HG02943 (cell line): ENCODE data around the gene NDC80.
"Not testable (repeated sequence)": the region's sequence is repeated elsewhere in the genome, so short reads cannot be mapped to it uniquely, and the experiment has no call there.

Source experiments
- ATAC-seq: cut with Tn5 transposase; IDR thresholded peaks from one replicate; pipeline ENCODE4 v1.9.1; 2021; ENCODE audit warnings: mild to moderate bottlenecking, low read depth, moderate library complexity; ENCODE audit not compliant: unreplicated experiment

NDC80 gene

GRCh38 chr18:2617401-2617998 is 46.1 kb downstream of the NDC80 start:
- no peak for ATAC-seq

GRCh38 chr18:2618009-2618408 is 46.7 kb downstream of the NDC80 start:
- ATAC-seq = no peak

DNA sequence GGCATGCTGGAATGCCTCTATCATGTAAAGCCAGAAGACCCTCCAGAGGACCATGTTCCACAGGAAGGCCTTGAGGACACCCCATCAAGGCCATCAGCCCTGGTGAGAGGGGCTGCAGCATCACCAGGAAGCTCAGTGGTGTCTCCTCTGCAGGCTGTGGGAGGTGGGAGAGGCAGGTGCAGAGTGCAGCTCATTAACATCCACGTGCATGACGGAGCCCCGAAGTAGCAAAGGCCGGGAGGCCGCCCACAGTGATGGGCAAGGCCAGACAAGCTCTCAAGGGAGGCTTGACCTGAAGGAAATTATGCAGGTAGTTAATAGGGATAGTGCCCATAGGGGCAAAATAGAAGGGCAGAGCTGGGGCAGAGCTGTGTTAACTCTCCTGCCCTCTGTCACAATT is 53.9 kb downstream of the NDC80 start:
- ATAC-seq = no peak

- no peak for ATAC-seq
Observed at GRCh38 chr18:2627821-2628276, 56.5 kb downstream of the NDC80 start.

DNA sequence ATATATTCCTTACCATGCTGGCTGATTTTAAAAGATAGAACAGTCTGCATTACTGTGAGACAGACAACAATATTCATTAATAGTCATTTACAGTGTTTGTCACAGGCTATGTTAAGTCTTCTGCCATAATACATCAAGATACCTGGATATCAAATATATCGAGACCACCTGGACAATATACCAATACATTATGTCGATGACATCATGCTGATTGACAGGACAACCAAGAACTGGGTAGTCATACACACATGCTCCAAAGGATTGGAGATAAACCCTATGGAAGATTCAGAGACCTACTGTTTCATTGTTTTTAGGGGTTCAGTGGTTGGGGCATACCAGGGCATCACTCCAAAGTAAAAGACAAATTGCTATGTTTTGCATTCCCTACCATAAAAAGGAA is 57.6 kb downstream of the NDC80 start:
- ATAC-seq = no peak

DNA sequence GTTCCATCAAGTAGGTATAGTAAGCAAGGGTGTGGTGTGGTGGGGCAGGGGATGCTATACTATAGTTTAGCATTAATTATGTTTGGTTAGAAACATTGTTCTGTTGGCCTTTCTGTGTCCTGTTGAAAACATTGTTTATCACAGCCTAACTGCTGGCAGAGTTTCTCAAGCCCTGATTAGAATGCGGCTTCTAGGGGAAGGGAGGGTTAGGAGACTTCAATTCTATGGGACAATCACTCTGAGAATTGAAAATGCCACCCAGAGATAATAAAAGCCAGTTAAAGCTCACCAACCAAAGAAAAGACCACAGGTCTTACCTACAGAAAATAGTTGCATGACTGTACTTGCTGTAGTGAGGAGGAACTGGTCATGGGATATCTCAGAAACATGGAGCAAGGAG is 64.2 kb downstream of the NDC80 start:
- no peak for ATAC-seq

DNA sequence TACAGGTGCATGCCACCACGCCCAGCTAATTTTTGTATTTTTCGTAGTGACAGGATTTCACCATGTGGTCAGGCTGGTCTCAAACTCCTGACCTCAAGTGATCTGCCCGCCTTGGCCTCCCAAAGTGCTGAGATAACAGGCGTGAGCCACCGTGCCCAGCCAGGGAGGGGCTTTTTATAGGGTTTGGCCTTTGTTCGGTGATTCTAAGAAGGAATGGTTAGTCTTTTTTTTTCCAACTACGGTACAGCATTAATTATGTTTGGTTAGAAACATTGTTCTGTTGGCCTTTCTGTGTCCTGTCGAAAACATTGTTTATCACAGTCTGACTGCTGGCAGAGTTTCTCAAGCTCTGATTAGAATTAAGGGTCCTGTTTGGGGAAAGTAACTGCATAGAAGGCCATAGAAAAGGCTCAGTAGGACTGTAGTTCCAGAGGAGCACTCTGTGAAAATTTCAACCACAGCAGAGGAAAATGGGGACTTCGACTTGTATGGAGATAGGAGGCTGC is 64.8 kb downstream of the NDC80 start:
- ATAC-seq = no peak

DNA sequence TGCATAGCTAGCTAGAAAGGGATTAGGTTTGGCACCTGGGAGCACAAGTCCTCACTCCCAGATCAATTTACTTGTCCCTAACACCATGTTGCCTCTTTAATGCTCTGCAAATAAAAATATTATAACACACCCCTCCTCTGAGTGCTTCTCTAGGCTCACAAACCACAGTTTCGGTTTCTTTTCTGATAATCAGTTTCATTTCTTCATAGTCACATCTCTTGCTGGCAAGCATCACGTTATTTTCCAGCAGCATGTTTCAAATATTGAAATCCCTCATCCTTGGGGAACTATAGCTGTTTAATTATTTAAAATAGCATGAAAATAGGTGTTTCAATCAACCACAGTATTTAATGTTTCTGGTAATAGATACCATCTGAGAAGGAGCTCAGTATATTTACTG is 70.3 kb downstream of the NDC80 start:
- ATAC-seq = peak; percentile 64

DNA sequence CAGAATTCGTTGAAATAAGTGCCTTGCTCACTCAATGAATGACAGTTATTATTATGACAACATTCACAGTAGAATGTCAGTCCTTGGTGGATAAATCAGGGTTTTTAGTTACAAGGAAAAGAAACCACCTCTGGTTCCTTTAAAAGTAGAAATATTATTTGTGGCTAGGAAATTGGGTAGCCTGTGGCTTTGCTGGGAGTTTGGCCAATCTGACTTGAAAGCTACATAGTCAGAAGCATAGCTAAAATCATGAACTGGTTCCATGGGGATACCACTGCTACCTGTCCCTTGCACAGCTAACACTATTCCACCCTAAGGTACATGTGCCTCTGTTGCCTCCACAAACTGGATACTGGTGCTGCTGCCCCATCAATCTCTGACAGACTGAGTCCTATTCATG is 71.4 kb downstream of the NDC80 start:
- ATAC-seq = no peak

GRCh38 chr18:2644535-2644934 is 73.2 kb downstream of the NDC80 start:
- no peak for ATAC-seq

DNA sequence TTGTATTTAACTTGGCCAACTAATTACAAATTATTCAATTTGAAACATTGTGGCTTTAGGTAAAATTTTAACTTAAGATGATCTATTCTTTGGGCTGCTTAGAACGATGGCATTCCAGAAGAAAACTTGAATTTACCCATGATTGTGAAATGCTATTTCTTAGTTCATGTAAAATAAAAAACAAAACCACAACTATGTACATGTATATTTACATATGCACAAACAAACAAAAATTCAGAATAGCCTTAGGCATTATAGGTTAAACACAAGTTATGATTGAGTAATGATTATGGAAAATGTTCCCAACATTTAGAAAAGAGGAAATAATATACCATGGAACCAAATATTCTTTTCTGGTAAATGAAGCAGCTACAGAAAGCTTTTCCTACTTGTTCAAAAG is 80.6 kb downstream of the NDC80 start:
- ATAC-seq = no peak

DNA sequence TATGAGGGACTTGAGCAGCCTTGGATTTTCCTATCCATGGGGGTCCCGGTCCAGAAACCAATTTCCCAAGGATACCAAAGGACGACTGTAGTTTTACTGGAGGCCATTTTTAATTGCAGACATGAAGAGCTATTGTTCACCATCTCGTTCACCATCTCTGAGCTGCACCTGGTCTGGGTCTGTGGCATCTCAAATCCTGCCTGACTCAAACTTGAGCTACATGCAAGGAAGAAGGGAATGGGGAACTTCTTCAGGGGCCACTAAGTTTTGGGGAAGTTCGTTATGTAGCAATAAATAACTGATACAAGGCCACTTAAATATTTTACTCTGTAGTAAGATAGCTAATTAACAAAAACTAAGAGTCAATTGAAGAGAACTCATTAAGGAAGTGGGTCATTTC is 82.1 kb downstream of the NDC80 start:
- ATAC-seq = no peak

GRCh38 chr18:2654169-2654927 is 83.0 kb downstream of the NDC80 start:
- no peak for ATAC-seq

GRCh38 chr18:2654928-2655177 is 83.5 kb downstream of the NDC80 start:
- ATAC-seq = peak; percentile 41

- ATAC-seq = peak; percentile 54
Observed at GRCh38 chr18:2655178-2655953, 84.0 kb downstream of the NDC80 start, which contains the start of gene SMCHD1. TSS of gene SMCHD1 (plus strand) at chr18:2655726. CDS start at chr18:2656076, 350 bp downstream.

- peak; percentile 30 for ATAC-seq
Observed at GRCh38 chr18:2655954-2656236, 84.5 kb downstream of the NDC80 start.

GRCh38 chr18:2656237-2656980 is 85.1 kb downstream of the NDC80 start:
- ATAC-seq = peak; percentile 8

GRCh38 chr18:2656981-2657512 is 85.7 kb downstream of the NDC80 start:
- ATAC-seq = no peak

GRCh38 chr18:2657788-2658458 is 86.6 kb downstream of the NDC80 start:
- ATAC-seq = no peak

DNA sequence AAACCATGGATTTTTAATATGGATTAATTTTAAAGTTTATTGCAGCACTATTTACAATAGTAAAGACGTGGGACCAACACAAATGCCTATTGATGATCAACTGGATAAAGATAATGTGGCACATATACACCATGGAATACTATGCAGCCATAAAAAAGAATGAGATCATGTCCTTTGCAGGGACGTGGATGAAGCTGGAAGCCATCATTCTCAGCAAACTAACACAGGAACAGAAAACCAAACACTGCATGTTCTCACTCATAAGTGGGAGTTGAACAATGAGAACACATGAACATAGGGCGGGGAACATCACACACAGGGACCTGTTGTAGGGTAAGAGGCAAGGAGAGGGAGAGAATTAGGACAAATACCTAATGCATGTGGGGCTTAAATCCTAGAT is 89.5 kb downstream of the NDC80 start:
- not testable (repeated sequence) for ATAC-seq
